ENCODE results near the gene RGS12. TPM values are rescaled to one million over a fixed set of nuclear protein-coding genes. Genes with fewer than 3 reads are reported as not detected.

RGS12 gene
- polyA plus RNA-seq, 1 of the 3 experiments (the other 2 are of a cell fraction): 18.4 TPM

Other genes with a start within 250 kb of the RGS12 start
- gene HTT-AS, start 218.5 kb upstream of the RGS12 start, polyA plus RNA-seq (2012; rRNA removed): not detected in 2 replicates
- gene HTT, start 218.3 kb upstream of the RGS12 start, polyA plus RNA-seq (2012; rRNA removed): 11.3 and 13.1 TPM in 2 replicates
- gene MSANTD1, start 43.9 kb upstream of the RGS12 start, polyA plus RNA-seq (2012; rRNA removed): 0.15 and 0.18 TPM in 2 replicates
- gene HGFAC, start 148.9 kb downstream of the RGS12 start, polyA plus RNA-seq (2012; rRNA removed): 0.37 and 0.43 TPM in 2 replicates
- gene DOK7, start 170.3 kb downstream of the RGS12 start, polyA plus RNA-seq (2012; rRNA removed): 0.05 TPM in 1 of 2 replicates, not detected in the other
- gene LRPAP1, start 239.4 kb downstream of the RGS12 start, polyA plus RNA-seq (2012; rRNA removed): 200 and 209 TPM in 2 replicates

All from SK-N-SH (cell line).